ENCODE results near the gene PBOV1.
"Not testable (repeated sequence)": the region's sequence is repeated elsewhere in the genome, so short reads cannot be mapped to it uniquely, and the experiment has no call there.

The PBOV1 gene

GRCh38 chr6:138237463-138237862 is 19.2 kb upstream of the PBOV1 start:
- no peak for DNase-seq

- no peak for DNase-seq
These were observed 17.4 kb upstream of the PBOV1 start for GRCh38 chr6:138235693-138236092.

- DNase-seq = no peak
These were observed 16.9 kb upstream of the PBOV1 start for GRCh38 chr6:138235205-138235604.

- DNase-seq = no peak
These were observed 16.1 kb upstream of the PBOV1 start for GRCh38 chr6:138234363-138234762.

- no peak for DNase-seq
These were observed 13.1 kb upstream of the PBOV1 start for GRCh38 chr6:138231381-138231886.

- DNase-seq = no peak
These were observed 12.6 kb upstream of the PBOV1 start for GRCh38 chr6:138230759-138231380.

- no peak for DNase-seq
These were observed 11.9 kb upstream of the PBOV1 start for GRCh38 chr6:138230221-138230620.

GRCh38 chr6:138229663-138230179 is 11.4 kb upstream of the PBOV1 start:
- no peak for DNase-seq

- DNase-seq = no peak
These were observed 10.8 kb upstream of the PBOV1 start for GRCh38 chr6:138229072-138229471.

GRCh38 chr6:138227316-138227781 is 9.1 kb upstream of the PBOV1 start:
- DNase-seq = no peak

GRCh38 chr6:138226700-138227315 is 8.5 kb upstream of the PBOV1 start:
- DNase-seq = no peak

GRCh38 chr6:138225953-138226352 is 7.7 kb upstream of the PBOV1 start:
- no peak for DNase-seq

GRCh38 chr6:138222901-138223546 is 4.7 kb upstream of the PBOV1 start:
- DNase-seq = no peak

GRCh38 chr6:138219901-138220300 is 1.6 kb upstream of the PBOV1 start:
- no peak for DNase-seq

GRCh38 chr6:138219398-138219797 is 1.1 kb upstream of the PBOV1 start:
- DNase-seq = no peak

GRCh38 chr6:138215093-138215782 is 3.1 kb downstream of the PBOV1 start:
- no peak for DNase-seq

- DNase-seq = not testable (repeated sequence)
These were observed 5.8 kb downstream of the PBOV1 start for GRCh38 chr6:138212530-138212929.

GRCh38 chr6:138211601-138212000 is 6.7 kb downstream of the PBOV1 start:
- DNase-seq = no peak

GRCh38 chr6:138211048-138211581 is 7.2 kb downstream of the PBOV1 start:
- no peak for DNase-seq

GRCh38 chr6:138206862-138207261 is 11.4 kb downstream of the PBOV1 start:
- DNase-seq = no peak

- DNase-seq = no peak
These were observed 12.7 kb downstream of the PBOV1 start for GRCh38 chr6:138205437-138206094.

GRCh38 chr6:138204792-138205384 is 13.4 kb downstream of the PBOV1 start:
- DNase-seq = no peak
